OCI-LY3 (cell line): Measurements from ENCODE around the gene ADAMTS16.

ENCODE experiments used
- H2AFZ ChIP-seq: fragments of 200-600, 300-600 bp; shearing (Covaris generic); 2 replicates; pipeline ENCODE4 v1.6.0; 2014; ENCODE audit warnings: antibody characterized with exemption, low read depth, low read length
- H3K27ac ChIP-seq: fragments of 200-600, 300-600 bp; sonication (generic); 2 replicates; pipeline ENCODE4 v1.5.1; 2014; ENCODE audit warnings: mild to moderate bottlenecking, low read length, moderate library complexity, mixed read lengths
- H3K27me3 ChIP-seq: fragments of 200-600, 300-600 bp; sonication (generic); 2 replicates; pipeline ENCODE4 v1.6.1; 2014; ENCODE audit warnings: low read depth, low read length, mixed read lengths
- H3K36me3 ChIP-seq: fragments of 200-600, 300-600 bp; sonication (generic); replicated peaks from 2 replicates; pipeline ENCODE3; 2014; ENCODE audit warnings: low read depth, low read length, mixed read lengths
- H3K4me1 ChIP-seq: fragments of 300-600, 200-600 bp; sonication (generic); 2 replicates; pipeline ENCODE4 v1.6.1; 2014; ENCODE audit warnings: low read length, mixed read lengths
- H3K4me2 ChIP-seq: fragments of 200-600, 300-600 bp; sonication (generic); 2 replicates; pipeline ENCODE4 v1.6.1; 2014; ENCODE audit warnings: low read length, mixed read lengths
- H3K4me3 ChIP-seq: fragments of 300-600, 200-600 bp; sonication (generic); 2 replicates; pipeline ENCODE4 v1.5.1; 2014; ENCODE audit warnings: antibody characterized with exemption, mild to moderate bottlenecking, low read length, moderate library complexity
- H3K79me2 ChIP-seq: fragments of 300-600, 200-600 bp; shearing (Covaris generic); 2 replicates; pipeline ENCODE4 v1.6.1; 2014; ENCODE audit warnings: mild to moderate bottlenecking, low read length, mixed read lengths
- H3K9ac ChIP-seq: fragments of 300-600, 200-600 bp; shearing (Covaris generic); 2 replicates; pipeline ENCODE4 v1.6.0; 2014; ENCODE audit warnings: mild to moderate bottlenecking, low read length, moderate library complexity
- H3K9me3 ChIP-seq: fragments of 200-600, 300-600 bp; shearing (Covaris generic); 2 replicates; pipeline ENCODE4 v1.6.1; 2014; ENCODE audit warnings: low read length, mixed read lengths; ENCODE audit not compliant: insufficient read depth
- H4K20me1 ChIP-seq: fragments of 200-600, 300-600 bp; sonication (generic); 2 replicates; pipeline ENCODE4 v1.6.1; 2016; ENCODE audit warnings: low read length, mixed read lengths; ENCODE audit not compliant: insufficient read depth
- EZH2phosphoT487 ChIP-seq: fragments of 200-600 bp; shearing (Covaris generic); IDR thresholded peaks from 2 replicates; pipeline ENCODE4 v1.6.1; 2018; ENCODE audit warnings: antibody characterized with exemption, mixed run types, low read depth
- TF ChIP-seq, protein P1 (sequence below): fragments of 200-600, 300-600 bp; sonication (generic); IDR thresholded peaks from 2 replicates; pipeline ENCODE4 v1.5.1; 2014; ENCODE audit warnings: antibody characterized with exemption, low read length, low read depth

ADAMTS16 gene

DNA sequence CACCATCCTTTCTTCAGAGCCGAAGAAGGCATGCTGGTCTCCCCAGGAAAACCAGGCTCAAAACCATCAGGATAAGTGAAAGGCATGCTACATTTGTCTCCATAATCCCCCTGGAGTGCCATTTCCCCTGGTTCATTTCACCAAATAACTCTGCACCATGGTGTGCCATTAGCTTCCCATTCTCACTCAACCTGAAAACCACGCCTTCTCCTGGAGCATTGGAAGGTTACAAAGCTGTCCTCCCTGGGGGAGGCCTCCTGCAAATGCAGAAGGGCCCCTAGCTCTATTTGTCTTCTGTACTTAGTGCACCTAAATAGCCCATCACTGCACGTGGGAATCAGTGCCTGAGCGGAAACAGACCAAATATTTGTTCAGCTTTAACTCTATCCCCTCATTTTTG lies 192.2 kb downstream of the ADAMTS16 start:
- H2AFZ ChIP-seq, result no peak overlapping the region
- H3K36me3 ChIP-seq, result no peaks in the 10 kb centered on the region
- no peaks in the 10 kb centered on the region for H3K27me3 ChIP-seq
- no peaks in the 10 kb centered on the region for H3K9me3 ChIP-seq
- H3K79me2 ChIP-seq, result no peaks in the 10 kb centered on the region
- no peaks in the 10 kb centered on the region for H3K4me1 ChIP-seq
- TF ChIP-seq, protein P1, sequence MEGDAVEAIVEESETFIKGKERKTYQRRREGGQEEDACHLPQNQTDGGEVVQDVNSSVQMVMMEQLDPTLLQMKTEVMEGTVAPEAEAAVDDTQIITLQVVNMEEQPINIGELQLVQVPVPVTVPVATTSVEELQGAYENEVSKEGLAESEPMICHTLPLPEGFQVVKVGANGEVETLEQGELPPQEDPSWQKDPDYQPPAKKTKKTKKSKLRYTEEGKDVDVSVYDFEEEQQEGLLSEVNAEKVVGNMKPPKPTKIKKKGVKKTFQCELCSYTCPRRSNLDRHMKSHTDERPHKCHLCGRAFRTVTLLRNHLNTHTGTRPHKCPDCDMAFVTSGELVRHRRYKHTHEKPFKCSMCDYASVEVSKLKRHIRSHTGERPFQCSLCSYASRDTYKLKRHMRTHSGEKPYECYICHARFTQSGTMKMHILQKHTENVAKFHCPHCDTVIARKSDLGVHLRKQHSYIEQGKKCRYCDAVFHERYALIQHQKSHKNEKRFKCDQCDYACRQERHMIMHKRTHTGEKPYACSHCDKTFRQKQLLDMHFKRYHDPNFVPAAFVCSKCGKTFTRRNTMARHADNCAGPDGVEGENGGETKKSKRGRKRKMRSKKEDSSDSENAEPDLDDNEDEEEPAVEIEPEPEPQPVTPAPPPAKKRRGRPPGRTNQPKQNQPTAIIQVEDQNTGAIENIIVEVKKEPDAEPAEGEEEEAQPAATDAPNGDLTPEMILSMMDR, result no peak
- TF ChIP-seq EZH2phosphoT487, result no peak
- no peak overlapping the region for H3K9ac ChIP-seq
- no peaks in the 10 kb centered on the region for H4K20me1 ChIP-seq
- no peak overlapping the region for H3K4me3 ChIP-seq
- no peak overlapping the region for H3K4me2 ChIP-seq
- no peak overlapping the region for H3K27ac ChIP-seq

GRCh38 chr5:5335107-5335506 lies 195.0 kb downstream of the ADAMTS16 start:
- Histone ChIP-seq H3K4me1 (no peaks in the 10 kb centered on the region), H3K9me3 (no peaks in the 10 kb centered on the region), H4K20me1 (no peaks in the 10 kb centered on the region), H3K79me2 (no peaks in the 10 kb centered on the region), H3K27me3 (no peaks in the 10 kb centered on the region), H3K36me3 (no peaks in the 10 kb centered on the region), H2AFZ (no peak overlapping the region), H3K4me3 (no peak overlapping the region), H3K4me2 (no peak overlapping the region), H3K9ac (no peak overlapping the region), H3K27ac (no peak overlapping the region)
- TF ChIP-seq, protein P1, result no peak
- TF ChIP-seq EZH2phosphoT487, result no peak

DNA sequence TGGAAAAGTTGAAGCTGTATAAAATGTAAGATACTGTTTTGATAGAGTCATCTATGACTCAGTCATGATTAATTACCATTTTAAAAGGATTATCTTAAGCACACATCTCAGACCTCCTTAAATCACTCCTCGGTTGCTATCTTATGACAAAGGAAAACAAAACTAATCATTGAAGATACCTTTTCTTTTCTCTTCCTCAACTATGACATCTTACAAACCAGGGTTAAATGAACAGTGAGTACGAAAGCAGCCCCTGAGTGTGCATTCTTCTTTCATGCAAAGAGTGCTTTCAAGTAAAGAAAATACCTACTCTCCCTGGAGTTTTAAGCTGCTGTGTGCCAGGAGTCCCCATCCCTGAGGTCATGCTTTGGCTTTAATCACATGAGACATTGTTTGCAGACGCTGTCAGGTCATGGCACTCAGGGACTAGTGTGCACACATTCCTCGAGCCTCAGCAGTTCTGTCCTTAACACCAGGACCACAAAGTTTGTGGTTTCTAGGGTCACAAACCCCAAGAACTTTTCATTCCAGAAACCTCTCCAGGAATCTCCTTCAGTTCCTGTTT lies 195.7 kb downstream of the ADAMTS16 start:
- H3K36me3 ChIP-seq, result no peaks in the 10 kb centered on the region
- H3K79me2 ChIP-seq, result no peaks in the 10 kb centered on the region
- H3K27ac ChIP-seq, result no peak overlapping the region
- no peaks in the 10 kb centered on the region for H3K9me3 ChIP-seq
- H3K4me2 ChIP-seq, result no peak overlapping the region
- no peaks in the 10 kb centered on the region for H3K4me1 ChIP-seq
- H3K9ac ChIP-seq, result no peak overlapping the region
- no peak overlapping the region for H2AFZ ChIP-seq
- TF ChIP-seq EZH2phosphoT487, result no peak
- TF ChIP-seq, protein P1, result no peak
- H4K20me1 ChIP-seq, result no peaks in the 10 kb centered on the region
- H3K27me3 ChIP-seq, result no peaks in the 10 kb centered on the region
- H3K4me3 ChIP-seq, result no peak overlapping the region

DNA sequence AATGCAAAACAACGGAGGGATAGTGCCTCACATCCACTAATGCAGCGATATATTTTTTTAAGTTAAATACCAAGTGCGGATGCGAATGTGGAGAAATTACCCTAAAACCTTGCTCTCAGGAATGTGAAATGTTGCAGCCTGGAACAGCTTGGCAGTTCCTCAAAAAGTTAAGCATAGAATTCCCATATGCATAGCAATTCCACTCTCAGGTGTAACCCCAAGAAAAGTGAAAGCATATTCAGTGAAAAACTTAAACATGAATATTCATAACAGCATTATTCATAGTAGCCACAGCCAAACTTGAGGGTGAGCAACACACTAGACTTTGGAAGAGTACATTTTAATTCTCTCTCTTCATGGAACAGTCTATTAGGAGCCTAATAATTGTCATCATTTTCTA lies 199.1 kb downstream of the ADAMTS16 start:
- Histone ChIP-seq H3K4me1 (no peaks in the 10 kb centered on the region), H3K4me2 (no peak overlapping the region), H2AFZ (no peak overlapping the region)

More for the DNA sequence above, 199.1 kb downstream of the ADAMTS16 start:
- no peaks in the 10 kb centered on the region for H3K36me3 ChIP-seq
- H3K9ac ChIP-seq, result no peak overlapping the region
- no peak overlapping the region for H3K4me3 ChIP-seq
- no peak overlapping the region for H3K27ac ChIP-seq
- no peaks in the 10 kb centered on the region for H3K79me2 ChIP-seq
- TF ChIP-seq EZH2phosphoT487, result no peak
- TF ChIP-seq, protein P1, result no peak
- no peaks in the 10 kb centered on the region for H3K9me3 ChIP-seq
- no peaks in the 10 kb centered on the region for H4K20me1 ChIP-seq
- no peaks in the 10 kb centered on the region for H3K27me3 ChIP-seq
